WERI-Rb-1 (cell line): ENCODE data around the gene CBX1.

Source experiments
- DNase-seq: peaks from one replicate; pipeline ENCODE4 v3.0.0-alpha.2; 2020
- H3K27ac ChIP-seq: fragments of 250-450 bp; sonication (Bioruptor Pico); 2 replicates; pipeline ENCODE4 v1.5.1; 2020; ENCODE audit warnings: mild to moderate bottlenecking, moderate library complexity
- H3K27me3 ChIP-seq: fragments of 250-450 bp; sonication (Bioruptor Pico); 2 replicates; pipeline ENCODE4 v1.5.1; 2021; ENCODE audit warnings: mild to moderate bottlenecking, low read depth, moderate library complexity; ENCODE audit not compliant: insufficient read depth, severe bottlenecking
- H3K36me3 ChIP-seq: fragments of 250-450 bp; sonication (Bioruptor Pico); 2 replicates; pipeline ENCODE4 v1.5.1; 2020; ENCODE audit warnings: mild to moderate bottlenecking, moderate library complexity
- H3K4me3 ChIP-seq: 2 replicates; pipeline ENCODE4 v1.5.1; 2011; ENCODE audit warnings: low read depth, mild to moderate bottlenecking, control low read depth, low read length
- H3K9me3 ChIP-seq: fragments of 250-450 bp; sonication (Bioruptor Pico); 2 replicates; pipeline ENCODE4 v1.5.1; 2021; ENCODE audit warnings: mild to moderate bottlenecking, moderate library complexity; ENCODE audit not compliant: severe bottlenecking
- CTCF ChIP-seq: IDR thresholded peaks from 2 replicates; pipeline ENCODE4 v1.5.1; 2011; ENCODE audit warnings: low read depth, mild to moderate bottlenecking, control low read depth, inconsistent platforms, low read length

Gene CBX1

GRCh38 chr17:48055531-48056245 lies 45.6 kb downstream of the CBX1 start:
- H3K27ac ChIP-seq, result no peak overlapping the region; the same call in 1 of the 2 replicates
- DNase-seq, result no peak
- no peaks in the 10 kb centered on the region for H3K27me3 ChIP-seq
- no peak for TF ChIP-seq CTCF
- peaks cover 95% of the 10 kb centered on the region for H3K36me3 ChIP-seq
- H3K4me3 ChIP-seq, result no peak overlapping the region
- no peaks in the 10 kb centered on the region for H3K9me3 ChIP-seq

- peaks cover 97% of the 10 kb centered on the region for H3K36me3 ChIP-seq
- DNase-seq, result peak; percentile 95
- H3K27me3 ChIP-seq, result no peaks in the 10 kb centered on the region
- no peaks in the 10 kb centered on the region for H3K9me3 ChIP-seq
- TF ChIP-seq CTCF, result no peak
- no peak overlapping the region for H3K4me3 ChIP-seq
- peak overlapping the region; percentile 43 for H3K27ac ChIP-seq
These were observed 46.8 kb downstream of the CBX1 start for GRCh38 chr17:48054238-48055185.

GRCh38 chr17:48053758-48054237 lies 47.5 kb downstream of the CBX1 start:
- Histone ChIP-seq H3K9me3 (no peaks in the 10 kb centered on the region), H3K27ac (peak overlapping the region; percentile 43), H3K4me3 (no peak overlapping the region), H3K36me3 (peaks cover 90% of the 10 kb centered on the region), H3K27me3 (no peaks in the 10 kb centered on the region)
- no peak for DNase-seq
- no peak for TF ChIP-seq CTCF

GRCh38 chr17:48052956-48053757 lies 48.1 kb downstream of the CBX1 start:
- TF ChIP-seq CTCF, result no peak
- H3K4me3 ChIP-seq, result no peak overlapping the region
- no peaks in the 10 kb centered on the region for H3K27me3 ChIP-seq
- peak overlapping the region; percentile 43 for H3K27ac ChIP-seq
- no peaks in the 10 kb centered on the region for H3K9me3 ChIP-seq
- H3K36me3 ChIP-seq, result peaks cover 83% of the 10 kb centered on the region
- peak; percentile 54 for DNase-seq

GRCh38 chr17:48051706-48052486 lies 49.4 kb downstream of the CBX1 start:
- no peak overlapping the region for H3K4me3 ChIP-seq
- no peak for DNase-seq
- no peak for TF ChIP-seq CTCF
- H3K27me3 ChIP-seq, result no peaks in the 10 kb centered on the region
- H3K27ac ChIP-seq, result no peak overlapping the region
- peaks cover 71% of the 10 kb centered on the region for H3K36me3 ChIP-seq
- no peaks in the 10 kb centered on the region for H3K9me3 ChIP-seq
